HUES48 (cell line): ENCODE data around the gene CLMN.
"Not testable (repeated sequence)": the region's sequence is repeated elsewhere in the genome, so short reads cannot be mapped to it uniquely, and the experiment has no call there.

Source experiments
- H3K27ac ChIP-seq: one replicate; pipeline ENCODE4 v1.7.0; 2013; ENCODE audit warnings: low read depth, low read length, inconsistent platforms
- H3K27me3 ChIP-seq: 2 replicates; pipeline ENCODE4 v1.6.1; 2013; ENCODE audit warnings: mild to moderate bottlenecking, low read length; ENCODE audit not compliant: control insufficient read depth, insufficient read depth
- H3K36me3 ChIP-seq: 2 replicates; pipeline ENCODE4 v1.6.1; 2013; ENCODE audit warnings: low read length; ENCODE audit not compliant: control insufficient read depth, insufficient read depth
- H3K4me1 ChIP-seq: 2 replicates; pipeline ENCODE4 v1.6.1; 2013; ENCODE audit warnings: mild to moderate bottlenecking, low read length; ENCODE audit not compliant: control insufficient read depth, insufficient read depth
- H3K4me3 ChIP-seq: 2 replicates; pipeline ENCODE4 v1.5.1; 2013; ENCODE audit warnings: mild to moderate bottlenecking, low read depth, low read length
- H3K9ac ChIP-seq: 2 replicates; pipeline ENCODE4 v1.6.1; 2013; ENCODE audit warnings: mild to moderate bottlenecking, low read depth, low read length, moderate library complexity
- H3K9me3 ChIP-seq: 2 replicates; pipeline ENCODE4 v1.6.1; 2013; ENCODE audit warnings: low read length; ENCODE audit not compliant: control insufficient read depth, insufficient read depth

CLMN gene

GRCh38 chr14:95142208-95142607 lies 177.5 kb downstream of the CLMN start:
- Histone ChIP-seq H3K9ac (no peak overlapping the region), H3K4me1 (peaks cover 83% of the 10 kb centered on the region), H3K36me3 (peaks cover 9% of the 10 kb centered on the region; the same call in 1 of the 2 replicates), H3K27ac (no peak overlapping the region), H3K27me3 (no peaks in the 10 kb centered on the region), H3K4me3 (0 out of 2 replicates have a peak overlapping the region, but pooled peaks have one; percentile 1), H3K9me3 (no peaks in the 10 kb centered on the region)

GRCh38 chr14:95141684-95142083 lies 178.0 kb downstream of the CLMN start:
- H3K4me1 ChIP-seq, result peaks cover 82% of the 10 kb centered on the region
- no peak overlapping the region for H3K4me3 ChIP-seq
- H3K36me3 ChIP-seq, result peaks cover 9% of the 10 kb centered on the region; the same call in 1 of the 2 replicates
- peak overlapping the region; percentile 34 for H3K27ac ChIP-seq
- H3K27me3 ChIP-seq, result no peaks in the 10 kb centered on the region
- no peak overlapping the region for H3K9ac ChIP-seq
- no peaks in the 10 kb centered on the region for H3K9me3 ChIP-seq

GRCh38 chr14:95140060-95140858 lies 179.4 kb downstream of the CLMN start:
- Histone ChIP-seq H3K4me3 (no peak overlapping the region), H3K9ac (no peak overlapping the region), H3K9me3 (no peaks in the 10 kb centered on the region), H3K27me3 (no peaks in the 10 kb centered on the region), H3K27ac (no peak overlapping the region), H3K36me3 (peaks cover 9% of the 10 kb centered on the region; the same call in 1 of the 2 replicates), H3K4me1 (peaks cover 71% of the 10 kb centered on the region)

- H3K36me3 ChIP-seq, result peaks cover 9% of the 10 kb centered on the region; the same call in 1 of the 2 replicates
- H3K9me3 ChIP-seq, result no peaks in the 10 kb centered on the region
- H3K27me3 ChIP-seq, result no peaks in the 10 kb centered on the region
- H3K4me1 ChIP-seq, result peaks cover 59% of the 10 kb centered on the region
- H3K27ac ChIP-seq, result no peak overlapping the region
- H3K4me3 ChIP-seq, result no peak overlapping the region
- H3K9ac ChIP-seq, result no peak overlapping the region
Measured at GRCh38 chr14:95138876-95139275, 180.8 kb downstream of the CLMN start.

GRCh38 chr14:95138455-95138854 lies 181.3 kb downstream of the CLMN start:
- not testable (repeated sequence) for H3K9ac ChIP-seq, H3K27me3 ChIP-seq, H3K27ac ChIP-seq, H3K4me3 ChIP-seq, H3K9me3 ChIP-seq, H3K36me3 ChIP-seq
- H3K4me1 ChIP-seq, result peaks cover 54% of the 10 kb centered on the region

- peak overlapping the region; percentile 58 for H3K27ac ChIP-seq
- no peaks in the 10 kb centered on the region for H3K27me3 ChIP-seq
- no peak overlapping the region for H3K9ac ChIP-seq
- no peaks in the 10 kb centered on the region for H3K9me3 ChIP-seq
- peaks cover 17% of the 10 kb centered on the region for H3K36me3 ChIP-seq
- H3K4me1 ChIP-seq, result peaks cover 48% of the 10 kb centered on the region
- H3K4me3 ChIP-seq, result no peak overlapping the region
Measured at GRCh38 chr14:95137804-95138167, 181.9 kb downstream of the CLMN start.

GRCh38 chr14:95137164-95137803 lies 182.4 kb downstream of the CLMN start:
- Histone ChIP-seq H3K9me3 (no peaks in the 10 kb centered on the region), H3K27ac (peak overlapping the region; percentile 58), H3K27me3 (no peaks in the 10 kb centered on the region), H3K4me3 (no peak overlapping the region), H3K4me1 (peaks cover 43% of the 10 kb centered on the region), H3K36me3 (peaks cover 22% of the 10 kb centered on the region), H3K9ac (no peak overlapping the region)

GRCh38 chr14:95136631-95137030 lies 183.1 kb downstream of the CLMN start:
- no peak overlapping the region for H3K27ac ChIP-seq

GRCh38 chr14:95134304-95134933 lies 185.3 kb downstream of the CLMN start:
- H3K36me3 ChIP-seq, result peaks cover 33% of the 10 kb centered on the region
- H3K27ac ChIP-seq, result no peak overlapping the region
- H3K9ac ChIP-seq, result no peak overlapping the region

More at GRCh38 chr14:95136631-95137030, 183.1 kb downstream of the CLMN start:
- Histone ChIP-seq H3K9me3 (no peaks in the 10 kb centered on the region), H3K36me3 (peaks cover 28% of the 10 kb centered on the region), H3K27me3 (no peaks in the 10 kb centered on the region), H3K9ac (no peak overlapping the region), H3K4me3 (no peak overlapping the region), H3K4me1 (peaks cover 37% of the 10 kb centered on the region)

GRCh38 chr14:95133282-95133681 lies 186.4 kb downstream of the CLMN start:
- peaks cover 42% of the 10 kb centered on the region for H3K36me3 ChIP-seq
- H3K27me3 ChIP-seq, result no peaks in the 10 kb centered on the region
- no peak overlapping the region for H3K9ac ChIP-seq
- H3K4me1 ChIP-seq, result peaks cover 12% of the 10 kb centered on the region
- no peaks in the 10 kb centered on the region for H3K9me3 ChIP-seq
- no peak overlapping the region for H3K4me3 ChIP-seq
- peak overlapping the region; percentile 7 for H3K27ac ChIP-seq

More at GRCh38 chr14:95134304-95134933, 185.3 kb downstream of the CLMN start:
- Histone ChIP-seq H3K4me1 (peaks cover 18% of the 10 kb centered on the region), H3K9me3 (no peaks in the 10 kb centered on the region), H3K27me3 (no peaks in the 10 kb centered on the region), H3K4me3 (no peak overlapping the region)

- Histone ChIP-seq H3K9ac (no peak overlapping the region), H3K4me1 (peaks cover 8% of the 10 kb centered on the region; the same call in 1 of the 2 replicates), H3K4me3 (no peak overlapping the region), H3K36me3 (peaks cover 42% of the 10 kb centered on the region), H3K27ac (no peak overlapping the region), H3K27me3 (no peaks in the 10 kb centered on the region), H3K9me3 (no peaks in the 10 kb centered on the region)
Measured at GRCh38 chr14:95132760-95133159, 186.9 kb downstream of the CLMN start.
